B cell (primary cell): Measurements from ENCODE around the gene RPL11. TPM values are rescaled to one million over a fixed set of nuclear protein-coding genes. Genes with fewer than 3 reads are reported as not detected.

ENCODE experiments used
- ATAC-seq: fragments of 200-7000 bp; cut with Tn5 transposase; one replicate; pipeline ENCODE4 v1.10.0; 2021; ENCODE audit warnings: low read depth, mild to moderate bottlenecking, moderate number of reproducible peaks, moderate library complexity
- CTCF ChIA-PET: fragments of 350-600 bp; sonication (Branson Sonifier 250); formaldehyde crosslinking; loops from one replicate; lab custom pipeline; 2021; ENCODE audit warnings: antibody characterized with exemption, inconsistent platforms; lab: Charles Lee
- POLR2A ChIA-PET: fragments of 350-600 bp; sonication (Branson Sonifier 250); formaldehyde crosslinking; loops from one replicate; lab custom pipeline; 2021; ENCODE audit warnings: antibody characterized with exemption; lab: Charles Lee
- DNase-seq: peaks from one replicate; pipeline ENCODE4 v3.0.0; 2013
- H2AFZ ChIP-seq: 2 replicates; pipeline ENCODE4 v1.6.1; 2012; ENCODE audit warnings: mild to moderate bottlenecking, low read depth, low read length; ENCODE audit not compliant: insufficient read depth, poor library complexity, severe bottlenecking
- H3K27ac ChIP-seq, 2 donors: 1 replicate in 1 of 2; 2 replicates in 1 of 2; pipeline ENCODE4 v1.5.1; 2012 to 2013; ENCODE audit warnings: low read length in 2 of 2, mild to moderate bottlenecking in 2 of 2, moderate library complexity in 1 of 2
- H3K27me3 ChIP-seq, 4 experiments: fragments of 200-600 bp in 1 of 4; sonication (generic) in 1 of 4; replicated peaks in 1 of 4; 1 replicate in 2 of 4; 2 replicates in 2 of 4; pipeline versions ENCODE4 v1.6.1 to v1.7.0; 2013 to 2016; ENCODE audit warnings: low read length in 3 of 4, mild to moderate bottlenecking in 2 of 4, mixed read lengths in 1 of 4, moderate library complexity in 1 of 4; ENCODE audit not compliant: insufficient read depth in 4 of 4, control insufficient read depth in 3 of 4; ENCODE audit errors: control extremely low read depth in 1 of 4
- H3K36me3 ChIP-seq, 2 experiments: replicated peaks in 1 of 2; 1 replicate in 1 of 2; 2 replicates in 1 of 2; pipeline versions ENCODE4 v1.6.1 to v1.7.1; 2013; ENCODE audit warnings: low read length in 1 of 2; ENCODE audit not compliant: insufficient read depth in 2 of 2, control insufficient read depth in 1 of 2; ENCODE audit errors: control extremely low read depth in 1 of 2, extremely low read depth in 1 of 2
- H3K4me1 ChIP-seq, 2 donors: fragments of 200-600 bp in 1 of 2; sonication (generic) in 1 of 2; 1 replicate in 1 of 2; 2 replicates in 1 of 2; pipeline versions ENCODE4 v1.5.1 to v1.6.1; 2013 to 2017; ENCODE audit warnings: low read length in 2 of 2; ENCODE audit not compliant: control insufficient read depth in 2 of 2, insufficient read depth in 2 of 2
- H3K4me2 ChIP-seq: replicated peaks from 2 replicates; pipeline ENCODE3; 2012; ENCODE audit warnings: mild to moderate bottlenecking, low read depth, low read length; ENCODE audit not compliant: poor library complexity, severe bottlenecking
- H3K4me3 ChIP-seq, 5 experiments: fragments of 200-600 bp in 1 of 5; sonication (generic) in 1 of 5; 1 replicate in 3 of 5; 2 replicates in 2 of 5; pipeline versions ENCODE4 v1.5.1 to v1.7.0; 2011 to 2016; ENCODE audit warnings: low read length in 4 of 5, mild to moderate bottlenecking in 4 of 5, low read depth in 2 of 5, control low read depth in 1 of 5, moderate library complexity in 1 of 5; ENCODE audit not compliant: insufficient read depth in 1 of 5; ENCODE audit errors: control extremely low read depth in 1 of 5, extremely low read depth in 1 of 5
- H3K79me2 ChIP-seq: fragments of 200-600 bp; sonication (generic); one replicate; pipeline ENCODE4 v1.6.0; 2016; ENCODE audit warnings: low read length; ENCODE audit not compliant: control insufficient read depth, insufficient read depth
- H3K9ac ChIP-seq: fragments of 200-600 bp; sonication (generic); 2 replicates; pipeline ENCODE4 v1.6.1; 2017; ENCODE audit warnings: mild to moderate bottlenecking, low read length, moderate library complexity
- H3K9me3 ChIP-seq, 3 donors: one replicate each; pipeline versions ENCODE4 v1.6.1 to v1.7.1; 2013; ENCODE audit warnings: low read length in 2 of 3; ENCODE audit not compliant: control insufficient read depth in 2 of 3, insufficient read depth in 1 of 3; ENCODE audit errors: control extremely low read depth in 1 of 3
- H4K20me1 ChIP-seq: 2 replicates; pipeline ENCODE4 v1.6.0; 2012; ENCODE audit warnings: mild to moderate bottlenecking, low read length; ENCODE audit not compliant: insufficient read depth, control insufficient read depth, poor library complexity, severe bottlenecking
- H3K27ac Mint-ChIP-seq: one replicate; pipeline ENCODE4 v1.8.0; 2021; ENCODE audit warnings: mixed read lengths
- H3K27me3 Mint-ChIP-seq: one replicate; pipeline ENCODE4 v1.8.0; 2021; ENCODE audit warnings: mixed read lengths
- H3K4me1 Mint-ChIP-seq: one replicate; pipeline ENCODE4 v1.8.0; 2021; ENCODE audit warnings: mixed read lengths
- H3K4me3 Mint-ChIP-seq: one replicate; pipeline ENCODE4 v1.8.0; 2021; ENCODE audit warnings: mixed read lengths
- H3K9me3 Mint-ChIP-seq: one replicate; pipeline ENCODE4 v1.8.0; 2022; ENCODE audit warnings: mixed read lengths; ENCODE audit not compliant: insufficient read depth
- EZH2 ChIP-seq: IDR thresholded peaks from 2 replicates; pipeline ENCODE4 v1.6.1; 2012; ENCODE audit warnings: borderline replicate concordance, low read depth, mild to moderate bottlenecking, moderate library complexity, low read length; ENCODE audit not compliant: insufficient read depth, poor library complexity, severe bottlenecking
- WGBS: methylation state at CpG from one replicate; pipeline ENCODE4 v1.1.5; 2013; ENCODE audit warnings: missing lambda C conversion rate; ENCODE audit not compliant: insufficient coverage; 5-methylcytosine and 5-hydroxymethylcytosine counted together
- intact Hi-C: fragments of 100-400 bp; cut with micrococcal nuclease; formaldehyde crosslinking; loops from one replicate; pipeline ENCODE4 v1.10.0; 2022
- polyA plus RNA-seq: library from polyadenylated mRNA; depleted of rRNA; stranded (reverse); fragments of >200 nt; gene quantifications from 2 replicates; pipeline ENCODE4 v1.2.3, GENCODE V29; 2012
- total RNA-seq, 2 donors: library from RNA; stranded (reverse); fragments of 120-200 nt in 1 of 2; gene quantifications; 1 replicate in 1 of 2; 2 replicates in 1 of 2; pipeline versions ENCODE4 v1.2.3 to v1.2.4, GENCODE V29; 2013 to 2022
- TF ChIP-seq, protein P1 (sequence below): fragments of 200-600 bp; IDR thresholded peaks from one replicate; pipeline ENCODE4 v1.8.0; 2022; ENCODE audit warnings: antibody characterized with exemption, mild to moderate bottlenecking

RPL11 gene
- total and polyA plus RNA-seq, 2 donors (not counting 1 experiment from before 2014, with no cell fraction given) = 1,373 to 1,539 TPM

DNA sequence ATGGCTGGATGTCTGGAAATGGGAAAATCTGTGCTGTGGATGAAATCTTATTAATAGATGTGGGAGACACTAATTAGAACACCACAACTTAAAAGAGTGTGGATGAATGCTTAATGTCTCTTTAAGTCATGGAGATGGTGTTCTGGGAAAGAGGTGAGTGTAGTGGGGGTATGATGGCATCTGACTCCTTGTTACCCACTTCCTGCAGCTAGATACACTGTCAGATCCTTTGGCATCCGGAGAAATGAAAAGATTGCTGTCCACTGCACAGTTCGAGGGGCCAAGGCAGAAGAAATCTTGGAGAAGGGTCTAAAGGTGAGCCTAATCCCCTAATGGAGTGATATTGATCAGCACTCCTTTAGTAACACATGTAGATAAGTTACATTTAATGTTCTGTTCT, 2.0 kb downstream of the RPL11 start:
- no peaks in the 10 kb centered on the region for H3K9me3 Mint-ChIP-seq
- ATAC-seq (no peak), DNase-seq (no peak)
- Histone ChIP-seq H3K9me3 (no peaks in the 10 kb centered on the region), H3K4me3 (no peak overlapping the region), H3K36me3 (peaks cover 2 to 60% of the 10 kb centered on the region in 2 experiments), H3K27me3 (no peaks in the 10 kb centered on the region), H3K9ac (no peak overlapping the region), H4K20me1 (peaks cover 55% of the 10 kb centered on the region), H3K27ac (peak overlapping the region in 1 of 2 donors; percentile 84), H3K79me2 (peaks cover 20% of the 10 kb centered on the region), H3K4me1 (peaks cover 16 to 22% of the 10 kb centered on the region in 2 donors), H3K4me2 (no peak overlapping the region), H2AFZ (no peak overlapping the region)
- H3K4me1 Mint-ChIP-seq = peaks cover 56% of the 10 kb centered on the region
- intact Hi-C loops = loop anchor here (2.0 to 10.0 kb wide), 3 partner anchors 27 to 721 kb away; partner anchors contain the start of genes NIPAL3 and STPG1
- no peaks in the 10 kb centered on the region for H3K27me3 Mint-ChIP-seq
- WGBS = 80% methylated on average over 1 of the region's 2 CpGs
- H3K4me3 Mint-ChIP-seq = peak overlapping the region; percentile 97
- ChIA-PET POLR2A (no interaction called here), CTCF (interaction anchor here (0.7 to 10.1 kb wide), 3 partner anchors 28 to 507 kb away, joined by 3 to 112 read pairs (median 3); partner anchors contain the start of gene ELOA)
- H3K27ac Mint-ChIP-seq = peak overlapping the region; percentile 33
- TF ChIP-seq, protein P1, sequence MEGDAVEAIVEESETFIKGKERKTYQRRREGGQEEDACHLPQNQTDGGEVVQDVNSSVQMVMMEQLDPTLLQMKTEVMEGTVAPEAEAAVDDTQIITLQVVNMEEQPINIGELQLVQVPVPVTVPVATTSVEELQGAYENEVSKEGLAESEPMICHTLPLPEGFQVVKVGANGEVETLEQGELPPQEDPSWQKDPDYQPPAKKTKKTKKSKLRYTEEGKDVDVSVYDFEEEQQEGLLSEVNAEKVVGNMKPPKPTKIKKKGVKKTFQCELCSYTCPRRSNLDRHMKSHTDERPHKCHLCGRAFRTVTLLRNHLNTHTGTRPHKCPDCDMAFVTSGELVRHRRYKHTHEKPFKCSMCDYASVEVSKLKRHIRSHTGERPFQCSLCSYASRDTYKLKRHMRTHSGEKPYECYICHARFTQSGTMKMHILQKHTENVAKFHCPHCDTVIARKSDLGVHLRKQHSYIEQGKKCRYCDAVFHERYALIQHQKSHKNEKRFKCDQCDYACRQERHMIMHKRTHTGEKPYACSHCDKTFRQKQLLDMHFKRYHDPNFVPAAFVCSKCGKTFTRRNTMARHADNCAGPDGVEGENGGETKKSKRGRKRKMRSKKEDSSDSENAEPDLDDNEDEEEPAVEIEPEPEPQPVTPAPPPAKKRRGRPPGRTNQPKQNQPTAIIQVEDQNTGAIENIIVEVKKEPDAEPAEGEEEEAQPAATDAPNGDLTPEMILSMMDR = no peak
- no peak for TF ChIP-seq EZH2

DNA sequence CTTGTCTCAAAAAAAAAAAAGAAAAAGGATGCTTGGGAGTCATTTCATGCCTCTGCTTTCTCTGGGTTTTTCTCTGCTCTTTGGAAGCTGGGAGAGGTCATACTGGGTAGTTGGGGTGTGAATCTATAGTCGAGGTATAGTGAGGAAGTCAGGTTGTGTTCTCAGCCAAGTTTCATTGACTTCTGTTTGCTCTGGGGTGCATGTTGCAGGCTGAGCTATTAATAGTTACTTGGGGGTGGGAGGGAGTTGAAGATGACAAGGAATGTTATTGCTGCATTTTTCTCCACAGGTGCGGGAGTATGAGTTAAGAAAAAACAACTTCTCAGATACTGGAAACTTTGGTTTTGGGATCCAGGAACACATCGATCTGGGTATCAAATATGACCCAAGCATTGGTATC, 2.8 kb downstream of the RPL11 start:
- TF ChIP-seq, protein P1 = no peak
- TF ChIP-seq EZH2 = no peak
- no peaks in the 10 kb centered on the region for H3K27me3 ChIP-seq
- ATAC-seq (no peak), DNase-seq (no peak)
- H3K4me2 ChIP-seq = no peak overlapping the region
- no peaks in the 10 kb centered on the region for H3K9me3 ChIP-seq
- H4K20me1 ChIP-seq = peaks cover 63% of the 10 kb centered on the region
- no peak overlapping the region for H3K4me3 ChIP-seq
- H3K27me3 Mint-ChIP-seq = no peaks in the 10 kb centered on the region
- peak overlapping the region in 1 of 2 donors; percentile 84 for H3K27ac ChIP-seq
- WGBS = 70% methylated on average over 3 of the region's 3 CpGs
- peak overlapping the region; percentile 2 for H3K4me3 Mint-ChIP-seq
- H3K4me1 Mint-ChIP-seq = peaks cover 57% of the 10 kb centered on the region
- H3K27ac Mint-ChIP-seq = peak overlapping the region; percentile 17
- H3K9me3 Mint-ChIP-seq = no peaks in the 10 kb centered on the region
- peaks cover 2 to 68% of the 10 kb centered on the region in 2 experiments for H3K36me3 ChIP-seq
- POLR2A ChIA-PET = no interaction called here
- H3K79me2 ChIP-seq = peaks cover 20% of the 10 kb centered on the region
- H3K4me1 ChIP-seq = peaks cover 16 to 22% of the 10 kb centered on the region in 2 donors
- no peak overlapping the region for H3K9ac ChIP-seq
- H2AFZ ChIP-seq = no peak overlapping the region
- CTCF ChIA-PET = interaction anchor here (0.9 to 10.1 kb wide), 5 partner anchors 28 to 150 kb away, joined by 3 to 112 read pairs (median 3); partner anchors contain the start of gene ELOA
- intact Hi-C loops = loop anchor here (5.0 to 10.0 kb wide), 2 partner anchors 223 to 720 kb away; partner anchors contain the start of genes NIPAL3 and STPG1
